ENCODE data around the gene MFSD12.
"Not testable (repeated sequence)": the region's sequence is repeated elsewhere in the genome, so short reads cannot be mapped to it uniquely, and the experiment has no call there.

MFSD12 gene

DNA sequence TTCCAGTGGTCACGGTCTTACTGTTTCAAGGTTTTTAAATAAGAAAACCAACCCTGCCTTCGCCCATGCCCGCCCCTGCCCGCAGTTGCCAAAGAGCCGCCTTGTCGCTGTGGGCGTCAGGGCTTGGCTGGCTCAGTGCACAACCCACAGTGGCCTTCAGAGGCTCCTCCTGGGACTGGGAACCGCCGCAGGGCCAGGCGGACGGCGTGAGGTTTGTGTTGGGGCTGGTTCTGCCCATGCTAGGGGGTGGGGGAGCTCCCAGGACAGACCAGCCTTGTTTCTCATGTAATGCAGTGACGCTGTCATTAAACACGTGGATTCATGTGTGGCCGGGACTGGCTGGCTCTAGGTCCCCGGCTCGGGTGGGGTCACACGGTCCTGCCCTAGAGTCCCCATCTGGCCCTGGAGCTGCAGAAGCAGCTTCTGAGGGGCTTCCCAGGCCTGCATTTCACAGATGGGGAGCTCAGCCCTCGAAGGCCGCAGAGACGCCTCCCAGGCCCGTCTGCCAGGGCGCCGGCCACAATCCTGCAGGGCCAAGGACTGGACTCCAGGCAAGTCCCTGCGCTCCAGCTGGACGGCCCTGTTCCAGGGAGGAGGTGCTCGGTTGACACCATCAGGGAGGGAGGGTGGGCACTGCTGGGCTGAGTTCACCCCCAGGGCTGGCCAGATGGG, 20.8 kb downstream of the MFSD12 start:
- FAIRE-seq: no peak

GRCh38 chr19:3535981-3536380, 21.4 kb downstream of the MFSD12 start:
- FAIRE-seq: no peak

- FAIRE-seq: no peak
Measured at GRCh38 chr19:3535563-3535965, 21.8 kb downstream of the MFSD12 start.

DNA sequence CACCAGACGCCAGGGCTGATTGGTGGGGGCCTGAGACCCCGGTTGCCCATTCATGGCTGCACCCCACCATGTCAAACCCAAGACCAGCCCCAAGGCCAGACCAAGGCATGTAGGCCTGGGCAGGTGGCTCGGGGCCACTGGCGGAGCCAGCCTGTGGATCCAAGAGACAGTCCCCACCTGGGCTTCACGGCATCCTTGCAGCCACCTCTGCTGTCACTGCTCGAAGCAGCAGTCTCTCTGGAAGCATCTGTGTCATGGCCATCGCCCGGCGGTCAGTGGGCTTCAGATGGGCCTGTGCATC, 22.2 kb downstream of the MFSD12 start:
- no peak for FAIRE-seq

DNA sequence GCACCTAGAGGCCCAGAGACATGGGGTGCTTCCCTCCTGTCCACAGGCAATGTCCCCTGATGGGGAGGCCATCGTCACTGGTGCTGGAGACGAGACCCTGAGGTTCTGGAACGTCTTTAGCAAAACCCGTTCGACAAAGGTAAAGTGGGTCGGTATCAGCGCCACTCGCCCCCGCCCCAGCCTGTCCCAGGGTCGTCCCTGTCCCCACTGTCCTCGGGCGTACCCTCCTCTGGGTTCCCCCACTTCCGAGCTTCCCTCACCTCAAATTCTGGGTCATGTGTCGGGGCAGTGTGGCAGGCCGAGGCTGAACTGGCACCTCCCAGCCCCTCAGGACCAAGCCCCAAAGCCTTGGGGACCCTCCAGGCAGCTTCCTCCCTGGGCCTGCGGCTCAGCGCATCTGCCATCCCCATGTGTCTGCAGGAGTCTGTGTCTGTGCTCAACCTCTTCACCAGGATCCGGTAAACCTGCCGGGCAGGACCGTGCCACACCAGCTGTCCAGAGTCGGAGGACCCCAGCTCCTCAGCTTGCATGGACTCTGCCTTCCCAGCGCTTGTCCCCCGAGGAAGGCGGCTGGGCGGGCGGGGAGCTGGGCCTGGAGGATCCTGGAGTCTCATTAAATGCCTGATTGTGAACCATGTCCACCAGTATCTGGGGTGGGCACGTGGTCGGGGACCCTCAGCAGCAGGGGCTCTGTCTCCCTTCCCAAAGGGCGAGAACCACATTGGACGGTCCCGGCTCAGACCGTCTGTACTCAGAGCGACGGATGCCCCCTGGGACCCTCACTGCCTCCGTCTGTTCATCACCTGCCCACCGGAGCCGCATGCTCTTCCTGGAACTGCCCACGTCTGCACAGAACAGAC, 22.8 kb downstream of the MFSD12 start:
- no peak for FAIRE-seq

- FAIRE-seq: no peak
Measured at GRCh38 chr19:3533563-3534216, 23.7 kb downstream of the MFSD12 start.

DNA sequence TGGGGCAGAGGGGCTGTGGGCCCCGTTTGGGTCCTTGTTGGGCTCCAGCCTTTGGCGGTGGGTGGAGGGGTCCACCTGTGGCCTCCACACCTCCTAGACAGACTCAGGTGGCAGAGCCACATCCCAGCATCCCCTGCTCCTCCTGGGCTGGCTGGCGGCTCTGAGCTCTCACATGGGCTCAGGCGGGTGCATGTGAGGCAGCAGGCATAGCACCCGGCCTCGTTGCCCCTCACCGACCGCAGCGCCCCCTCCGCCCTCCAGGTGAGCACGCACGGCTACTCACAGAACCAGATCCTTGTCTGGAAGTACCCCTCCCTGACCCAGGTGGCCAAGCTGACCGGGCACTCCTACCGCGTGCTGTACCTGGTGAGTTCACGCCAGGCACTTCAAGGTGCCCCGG, 24.4 kb downstream of the MFSD12 start:
- no peak for FAIRE-seq

DNA sequence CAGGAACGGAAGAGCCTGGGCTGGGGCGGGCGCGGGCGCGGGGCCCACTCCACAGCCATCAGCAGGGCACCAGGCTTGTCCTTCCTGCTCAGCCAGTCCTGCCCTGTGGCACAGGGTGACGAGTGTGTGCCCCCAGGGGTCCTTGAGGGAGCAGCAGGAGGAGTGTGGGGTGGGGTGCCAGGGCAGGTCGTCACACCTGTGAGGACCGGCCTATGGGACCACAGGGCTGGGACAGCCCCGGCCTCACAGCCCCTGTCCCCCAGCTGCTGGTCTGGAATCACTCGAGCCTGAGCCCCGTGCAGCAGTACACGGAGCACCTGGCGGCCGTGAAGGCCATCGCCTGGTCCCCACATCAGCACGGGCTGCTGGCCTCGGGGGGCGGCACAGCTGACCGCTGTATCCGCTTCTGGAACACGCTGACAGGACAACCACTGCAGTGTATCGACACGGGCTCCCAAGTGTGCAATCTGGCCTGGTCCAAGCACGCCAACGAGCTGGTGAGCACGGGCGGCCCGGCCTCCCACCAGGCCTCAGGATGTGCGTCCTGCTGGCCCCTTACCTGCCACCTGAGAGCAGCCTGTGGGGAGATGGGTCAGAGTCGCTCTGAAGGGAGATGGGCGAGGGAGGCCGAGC, 25.1 kb downstream of the MFSD12 start:
- FAIRE-seq: no peak

GRCh38 chr19:3531716-3532115, 25.7 kb downstream of the MFSD12 start:
- FAIRE-seq: no peak

GRCh38 chr19:3530389-3530788, 27.0 kb downstream of the MFSD12 start:
- FAIRE-seq: no peak

GRCh38 chr19:3529299-3529698, 28.1 kb downstream of the MFSD12 start:
- not testable (repeated sequence) for FAIRE-seq

DNA sequence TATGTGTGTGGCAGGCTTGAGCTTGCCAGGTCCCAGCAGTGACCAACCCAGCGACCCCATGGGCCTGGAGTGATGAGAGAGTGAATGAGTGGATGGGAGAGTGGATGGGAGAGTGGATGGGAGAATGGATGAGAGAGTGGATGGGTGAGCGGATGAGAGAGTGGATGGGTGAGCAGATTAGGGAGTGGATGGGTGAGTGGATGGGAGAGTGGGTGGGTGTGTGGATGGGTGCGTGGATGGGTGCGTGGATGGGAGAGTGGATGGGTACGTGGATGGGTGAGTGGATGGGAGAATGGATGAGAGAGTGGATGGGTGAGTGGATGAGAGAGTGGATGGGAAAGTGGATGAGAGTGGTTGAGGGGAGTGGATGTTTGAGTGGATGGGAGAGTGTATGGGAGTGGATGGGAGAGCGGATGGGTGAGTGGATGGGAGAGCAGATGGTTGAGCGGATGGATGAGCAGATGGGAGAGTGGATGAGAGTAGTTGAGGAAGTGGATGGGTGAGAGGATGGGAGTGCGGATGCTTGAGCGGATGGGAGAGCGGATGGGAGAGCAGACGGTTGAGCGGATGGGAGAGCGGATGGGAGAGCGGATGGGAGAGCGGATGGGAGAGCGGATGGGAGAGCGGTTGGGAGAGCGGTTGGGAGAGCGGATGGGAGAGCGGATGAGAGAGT, 28.7 kb downstream of the MFSD12 start:
- FAIRE-seq: no peak

- FAIRE-seq: no peak
Measured at GRCh38 chr19:3528080-3528479, 29.3 kb downstream of the MFSD12 start.

GRCh38 chr19:3527238-3527910, 30.0 kb downstream of the MFSD12 start:
- no peak for FAIRE-seq

- no peak for FAIRE-seq
Measured at GRCh38 chr19:3526507-3527237, 30.7 kb downstream of the MFSD12 start.

DNA sequence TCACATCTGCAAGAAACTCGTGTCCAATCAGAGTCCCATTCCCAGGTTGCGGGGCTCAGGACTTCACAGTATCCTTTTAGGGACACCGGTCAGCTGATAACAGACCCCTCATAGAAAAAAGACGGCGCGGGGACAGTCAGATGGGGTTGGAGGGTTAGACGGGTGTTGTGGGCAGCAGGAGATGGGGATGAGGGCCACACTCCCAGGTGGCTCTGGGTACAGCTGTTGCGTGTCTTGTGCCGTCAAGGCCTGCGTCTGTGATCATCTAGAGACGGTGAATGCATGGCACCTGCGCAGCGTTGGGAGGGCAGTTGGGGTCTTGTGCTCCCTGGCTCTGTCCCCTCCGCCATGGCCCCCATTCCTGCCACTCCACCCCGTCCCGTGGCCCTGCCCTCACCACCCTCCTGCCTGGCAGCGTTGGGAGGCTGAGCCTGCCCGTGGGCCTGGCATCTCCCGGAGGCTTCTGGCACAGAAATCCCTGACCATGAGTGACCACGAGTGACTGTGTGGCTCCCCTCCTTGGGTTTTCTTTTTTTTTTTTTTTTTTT, 32.4 kb downstream of the MFSD12 start:
- no peak for FAIRE-seq

DNA sequence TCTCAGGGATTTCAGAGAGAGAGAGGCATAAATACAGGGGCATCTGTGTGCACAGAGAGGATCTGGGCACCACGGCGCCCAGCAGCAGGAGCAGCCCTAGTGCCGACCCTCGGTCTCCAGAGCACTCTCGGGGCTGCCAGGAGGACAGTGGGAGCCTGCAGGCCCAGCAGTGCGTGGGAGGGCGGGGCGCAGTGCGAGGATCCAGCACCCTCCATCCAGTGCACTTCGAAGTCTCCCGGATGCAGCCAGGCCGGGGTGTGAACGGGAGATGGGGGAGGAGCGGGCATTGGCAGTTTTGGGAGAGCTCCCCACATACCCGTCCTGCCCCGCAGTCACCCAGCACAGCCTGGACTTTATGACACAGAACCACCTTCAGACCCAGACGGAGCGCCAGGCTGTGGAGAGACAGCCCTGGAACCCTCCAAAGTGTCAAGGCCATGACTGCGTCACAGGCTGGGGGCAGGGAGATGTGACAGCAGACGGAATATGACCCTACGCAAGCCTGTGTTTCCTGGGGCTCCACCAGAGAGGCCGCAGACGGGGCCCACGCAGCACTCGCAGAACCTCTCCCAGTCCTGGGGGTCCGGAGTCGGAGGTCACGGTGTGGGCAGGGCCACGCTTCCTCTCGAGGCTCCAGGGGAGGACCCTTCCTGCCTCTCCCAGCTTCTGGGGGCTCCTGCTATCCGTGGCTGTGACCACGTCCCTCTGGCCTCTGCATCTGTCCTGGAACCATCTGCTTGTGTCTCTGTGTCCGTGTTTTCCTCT, 33.1 kb downstream of the MFSD12 start:
- no peak for FAIRE-seq

- FAIRE-seq: no peak
Measured at GRCh38 chr19:3523361-3524077, 33.9 kb downstream of the MFSD12 start.

All from colon (tissue), 2 donors.